Pancreas (tissue), 10 donors: ENCODE data around the gene ULK3. TPM values are rescaled to one million over a fixed set of nuclear protein-coding genes. Genes with fewer than 3 reads are reported as not detected.
A peak's percentile ranks its signal among the peaks of the same experiment; 100 is the strongest.

ENCODE experiments used
- ATAC-seq, 4 donors: fragments of 200-7000 bp; cut with Tn5 transposase; one replicate each; pipeline versions ENCODE4 v1.8.0 to v1.9.1; 2020; ENCODE audit warnings: mild to moderate bottlenecking in 4 of 4, moderate library complexity in 4 of 4
- DNase-seq, 6 donors: peaks; one replicate each; pipeline ENCODE4 v3.0.0-alpha.2; 2020
- FAIRE-seq: peaks from 2 replicates; lab custom pipeline; 2012; peaks lifted over from hg19 to GRCh38; lab: Jason Lieb, UNC
- H3K27ac ChIP-seq, 4 donors: fragments of 200-600 bp; sonication (generic); 1 replicate in 3 of 4; 2 replicates in 1 of 4; pipeline versions ENCODE4 v1.5.0 to v1.8.0; 2020
- H3K27me3 ChIP-seq, 4 donors: fragments of 200-600 bp; one replicate each; pipeline ENCODE4 v1.8.0; 2021
- H3K36me3 ChIP-seq, 3 donors: fragments of 200-600 bp; sonication (generic) in 1 of 3; one replicate each; pipeline versions ENCODE4 v1.5.0 to v1.8.0; 2020 to 2021
- H3K4me1 ChIP-seq, 3 donors: fragments of 200-600 bp; one replicate each; pipeline ENCODE4 v1.8.0; 2021
- H3K4me3 ChIP-seq, 4 donors: fragments of 200-600 bp; sonication (generic) in 2 of 4; one replicate each; pipeline versions ENCODE4 v1.5.0 to v1.8.0; 2020 to 2021
- H3K9me3 ChIP-seq, 4 donors: fragments of 200-600 bp; one replicate each; pipeline ENCODE4 v1.8.0; 2021
- WGBS, 2 donors: extraction: QIAGEN DNeasy Blood & Tissue Kit; methylation state at CpG; one replicate each; pipeline ENCODE4 v1.1.7; 2013; 5-methylcytosine and 5-hydroxymethylcytosine counted together
- intact Hi-C, 3 donors: fragments of 100-400 bp; cut with DNase I; formaldehyde crosslinking; loops; one replicate each; pipeline versions ENCODE4 v1.11.1 to v1.14.2; 2022
- polyA plus RNA-seq, 2 donors: library from polyadenylated mRNA; stranded (reverse); fragments of 200-250 nt; gene quantifications; one replicate each; pipeline ENCODE4 v1.2.3, GENCODE V29; 2013
- total RNA-seq, 6 donors: library from RNA; stranded (reverse); fragmentation: NEBNext Ultra II Directional in 4 of 6; extraction: Animal tissue kit (Norgen Biotek cat#: 25700) in 4 of 6; gene quantifications; one replicate each; pipeline versions ENCODE4 v1.2.1 to v1.2.4, GENCODE V29; 2021 to 2023
- TF ChIP-seq, protein P1 (sequence below), 4 donors: fragments of 200-600 bp; sonication (generic) in 3 of 4; IDR thresholded peaks; one replicate each; pipeline versions ENCODE4 v1.5.0 to v1.8.0; 2021; ENCODE audit warnings: antibody characterized with exemption in 4 of 4
- donor health status: healthy with polysubstance abuse.
- donor health status: DM: no; HTN: no; CAD: no; lungs with moderate emphysema.
- donor health status: DM: no; HTN: no; CAD: no.
- donor health status: control.
- donor health status: control.
- donor health status: Bipolar disorder and iron deficiency.
- donor health status: DM: yes; HTN: yes; CAD: no.
- donor health status: DM: no; HTN: no; CAD: no.
- donor health status: DM: no; HTN: no; CAD: no.
- donor health status: DM: yes; HTN: yes; CAD: no.

Gene ULK3, protein sequence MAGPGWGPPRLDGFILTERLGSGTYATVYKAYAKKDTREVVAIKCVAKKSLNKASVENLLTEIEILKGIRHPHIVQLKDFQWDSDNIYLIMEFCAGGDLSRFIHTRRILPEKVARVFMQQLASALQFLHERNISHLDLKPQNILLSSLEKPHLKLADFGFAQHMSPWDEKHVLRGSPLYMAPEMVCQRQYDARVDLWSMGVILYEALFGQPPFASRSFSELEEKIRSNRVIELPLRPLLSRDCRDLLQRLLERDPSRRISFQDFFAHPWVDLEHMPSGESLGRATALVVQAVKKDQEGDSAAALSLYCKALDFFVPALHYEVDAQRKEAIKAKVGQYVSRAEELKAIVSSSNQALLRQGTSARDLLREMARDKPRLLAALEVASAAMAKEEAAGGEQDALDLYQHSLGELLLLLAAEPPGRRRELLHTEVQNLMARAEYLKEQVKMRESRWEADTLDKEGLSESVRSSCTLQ
- total RNA-seq (10 to 100 TPM; 15.0 to 30.8 (median 19.6) TPM), polyA plus RNA-seq (10 to 100 TPM; 60.4 to 83.5 TPM)

DNA sequence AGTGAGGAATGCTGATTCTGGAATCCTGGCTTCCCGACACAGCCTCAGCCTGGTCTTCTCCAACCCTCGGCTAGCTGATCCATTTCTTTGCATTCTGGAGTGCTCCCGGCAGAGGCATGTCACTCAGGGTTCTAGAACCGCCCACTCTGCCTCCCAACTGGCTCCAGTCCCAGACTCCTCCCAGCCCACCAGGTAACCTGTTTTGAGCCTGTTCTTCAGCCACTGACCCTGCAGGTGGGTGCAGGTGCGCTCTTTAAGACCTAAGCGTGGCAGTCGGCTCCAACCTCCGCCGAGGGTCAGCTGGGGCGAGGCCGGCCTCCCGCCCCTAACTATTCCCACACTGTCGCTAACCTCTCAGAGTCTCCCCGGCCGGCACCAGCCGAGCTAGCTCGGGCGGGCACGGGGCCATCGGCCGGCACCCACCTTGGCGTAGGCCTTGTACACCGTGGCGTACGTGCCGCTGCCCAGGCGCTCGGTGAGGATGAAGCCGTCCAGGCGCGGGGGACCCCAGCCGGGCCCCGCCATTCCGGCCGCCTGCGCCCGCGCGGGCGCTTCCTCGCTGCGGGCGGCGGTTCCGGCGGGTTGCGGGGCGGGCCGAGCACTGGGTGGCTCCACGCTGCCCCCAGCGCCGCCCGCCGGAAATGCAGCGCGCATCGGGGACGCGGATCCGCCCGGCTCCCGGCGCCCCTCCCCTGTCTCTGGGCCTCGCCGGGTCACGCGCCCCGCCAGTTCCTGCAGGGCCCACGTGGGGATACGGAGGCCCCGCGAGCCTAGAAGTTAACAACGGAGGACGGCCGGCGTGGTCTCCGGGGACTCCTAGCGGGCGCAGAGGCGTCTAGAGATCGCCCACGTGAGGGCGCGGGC is at the start of gene ULK3:
ULK3 (minus strand) TSS at position 576 of the 864 bp plus-strand sequence; CDS start at position 525, 51 bp downstream.
- ATAC-seq (peak; percentile 93 to 95 (median 94)), DNase-seq (peak; percentile 86 to 96 (median 91)), FAIRE-seq (no peak)
- peak within 1 kb of the TSS; percentile 76 to 82 (median 78) for H3K27ac ChIP-seq
- intact Hi-C loops, result no loop called here
- TF ChIP-seq, protein P1, sequence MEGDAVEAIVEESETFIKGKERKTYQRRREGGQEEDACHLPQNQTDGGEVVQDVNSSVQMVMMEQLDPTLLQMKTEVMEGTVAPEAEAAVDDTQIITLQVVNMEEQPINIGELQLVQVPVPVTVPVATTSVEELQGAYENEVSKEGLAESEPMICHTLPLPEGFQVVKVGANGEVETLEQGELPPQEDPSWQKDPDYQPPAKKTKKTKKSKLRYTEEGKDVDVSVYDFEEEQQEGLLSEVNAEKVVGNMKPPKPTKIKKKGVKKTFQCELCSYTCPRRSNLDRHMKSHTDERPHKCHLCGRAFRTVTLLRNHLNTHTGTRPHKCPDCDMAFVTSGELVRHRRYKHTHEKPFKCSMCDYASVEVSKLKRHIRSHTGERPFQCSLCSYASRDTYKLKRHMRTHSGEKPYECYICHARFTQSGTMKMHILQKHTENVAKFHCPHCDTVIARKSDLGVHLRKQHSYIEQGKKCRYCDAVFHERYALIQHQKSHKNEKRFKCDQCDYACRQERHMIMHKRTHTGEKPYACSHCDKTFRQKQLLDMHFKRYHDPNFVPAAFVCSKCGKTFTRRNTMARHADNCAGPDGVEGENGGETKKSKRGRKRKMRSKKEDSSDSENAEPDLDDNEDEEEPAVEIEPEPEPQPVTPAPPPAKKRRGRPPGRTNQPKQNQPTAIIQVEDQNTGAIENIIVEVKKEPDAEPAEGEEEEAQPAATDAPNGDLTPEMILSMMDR (IDR thresholded peaks at IDR 0.05), result peak; percentile 79 to 89 (median 84)
- H3K27me3 ChIP-seq, result no peaks in the 10 kb centered on the region
- H3K4me3 ChIP-seq, result peak within 1 kb of the TSS; percentile 88 to 98 (median 96)
- H3K4me1 ChIP-seq, result peaks cover 4 to 6% (median 5%) of the 10 kb centered on the region in 3 donors
- H3K36me3 ChIP-seq, result peaks cover 0 to 6% (median 0%) of the 10 kb centered on the region in 3 donors
- H3K9me3 ChIP-seq, result no peaks in the 10 kb centered on the region
- 0 to 1% methylated on average over 55 to 84 of the region's 84 CpGs for WGBS, 2 donors

DNA sequence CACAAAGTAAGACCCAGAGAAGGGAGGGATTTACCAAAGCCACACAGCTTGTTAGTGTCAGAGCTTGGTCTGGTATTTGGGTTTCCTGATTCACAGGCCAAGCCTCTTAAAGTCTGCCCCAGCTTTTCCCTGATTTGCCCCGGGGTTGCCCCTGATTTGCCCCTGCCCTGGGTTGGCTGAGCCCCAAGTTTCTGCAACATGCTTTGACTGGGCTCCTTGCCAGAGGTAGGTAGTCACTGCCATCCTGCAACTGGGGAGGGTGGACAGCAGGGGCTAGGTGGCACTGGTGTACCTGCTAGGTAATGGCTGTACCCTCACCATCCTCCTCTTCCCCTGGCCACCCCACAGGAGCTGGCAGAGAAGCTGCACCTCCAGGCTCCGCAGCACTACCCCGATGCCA is 49.4 kb upstream of the ULK3 start:
- no peaks in the 10 kb centered on the region for H3K36me3 ChIP-seq
- TF ChIP-seq, protein P1 (IDR thresholded peaks at IDR 0.05), result no peak
- no peak for FAIRE-seq
- ATAC-seq, result peak in 2 of 4 donors; percentile 31 to 42
- 38 to 59% methylated on average over 3 of the region's 3 CpGs for WGBS, 2 donors
- DNase-seq, result peak in 5 of 6 donors; percentile 47 to 69 (median 64)
- peak overlapping the region in 2 of 4 donors; percentile 47 to 75 for H3K27ac ChIP-seq
- no peak overlapping the region for H3K4me3 ChIP-seq
- H3K4me1 ChIP-seq, result peaks cover 0 to 23% (median 4%) of the 10 kb centered on the region in 3 donors
- H3K27me3 ChIP-seq, result no peaks in the 10 kb centered on the region
- intact Hi-C loops, result no loop called here
- no peaks in the 10 kb centered on the region for H3K9me3 ChIP-seq

DNA sequence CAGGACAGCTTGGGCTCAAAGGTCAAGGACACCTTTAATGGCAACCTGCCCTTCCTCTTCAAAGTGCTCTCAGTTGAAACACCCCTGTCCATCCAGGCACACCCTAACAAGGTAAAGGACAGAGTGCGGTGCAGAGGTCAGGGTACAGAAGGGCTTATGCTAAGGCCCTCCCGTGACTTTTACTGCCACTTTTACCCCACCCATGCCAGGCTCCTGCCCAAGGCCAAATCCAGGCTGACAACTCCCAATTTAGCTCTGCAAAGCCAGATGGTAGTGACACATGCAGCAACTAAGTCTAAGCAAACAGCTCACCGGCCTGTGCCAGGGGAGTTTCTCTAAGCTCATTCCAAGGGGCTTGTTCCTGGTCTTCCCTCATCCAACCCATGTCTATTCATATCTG is 48.5 kb upstream of the ULK3 start:
- DNase-seq, result peak in 3 of 6 donors; percentile 49 to 72 (median 69)
- 43 to 48% methylated on average over 3 of the region's 3 CpGs for WGBS, 2 donors
- peaks cover 0 to 23% (median 4%) of the 10 kb centered on the region in 3 donors for H3K4me1 ChIP-seq
- ATAC-seq, result peak in 3 of 4 donors; percentile 4 to 68 (median 64)
- H3K4me3 ChIP-seq, result no peak overlapping the region
- intact Hi-C loops, result no loop called here
- FAIRE-seq, result no peak
- no peaks in the 10 kb centered on the region for H3K27me3 ChIP-seq
- no peaks in the 10 kb centered on the region for H3K36me3 ChIP-seq
- TF ChIP-seq, protein P1 (IDR thresholded peaks at IDR 0.05), result no peak
- H3K27ac ChIP-seq, result peak overlapping the region in 2 of 4 donors; percentile 75 to 81
- no peaks in the 10 kb centered on the region for H3K9me3 ChIP-seq

DNA sequence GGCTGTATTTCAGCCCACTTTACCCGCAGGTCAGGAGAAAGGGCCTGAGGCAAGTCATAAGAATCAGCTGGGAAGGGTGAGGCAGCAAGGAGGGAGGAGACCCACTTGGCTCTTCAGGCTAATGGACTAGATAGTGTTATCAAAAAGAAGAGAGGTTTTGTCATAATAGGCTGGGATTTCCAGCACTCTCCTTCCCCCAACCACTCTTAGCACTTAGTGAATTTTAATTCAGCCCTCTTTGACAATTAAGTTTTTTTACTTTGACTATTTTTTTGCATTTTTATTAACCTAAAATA is 47.7 kb upstream of the ULK3 start:
- TF ChIP-seq, protein P1 (IDR thresholded peaks at IDR 0.05), result no peak
- Histone ChIP-seq H3K36me3 (no peaks in the 10 kb centered on the region), H3K4me1 (peaks cover 0 to 23% (median 4%) of the 10 kb centered on the region in 3 donors), H3K9me3 (no peaks in the 10 kb centered on the region), H3K4me3 (peak overlapping the region; percentile 70 to 95 (median 84)), H3K27ac (peak overlapping the region in 2 of 4 donors; percentile 75 to 81), H3K27me3 (no peaks in the 10 kb centered on the region)
- DNase-seq, result no peak
- no peak for FAIRE-seq
- WGBS, 2 donors, result 0 to 3% methylated on average over 1 of the region's 1 CpG
- no peak for ATAC-seq
- intact Hi-C loops, result no loop called here
